Mesenchymal stem cell (in vitro differentiated cells and primary cell): ENCODE data around the gene NES.

ENCODE experiments used
- DNase-seq: peaks from one replicate; pipeline ENCODE4 v3.0.0-alpha.2; 2013
- H2AFZ ChIP-seq: one replicate; pipeline ENCODE4 v1.6.1; 2013; ENCODE audit warnings: low read depth, mild to moderate bottlenecking, control low read depth, inconsistent platforms, low read length, moderate library complexity
- H2AK5ac ChIP-seq: 2 replicates; pipeline ENCODE4 v1.6.1; 2013; ENCODE audit warnings: low read length, moderate library complexity, mild to moderate bottlenecking, inconsistent platforms; ENCODE audit not compliant: severe bottlenecking
- H2BK120ac ChIP-seq: one replicate; pipeline ENCODE4 v1.6.1; 2013; ENCODE audit warnings: low read depth, mild to moderate bottlenecking, inconsistent platforms, low read length, moderate library complexity
- H2BK12ac ChIP-seq, 2 experiments: one replicate each; pipeline ENCODE4 v1.6.1; 2013; ENCODE audit warnings: inconsistent platforms in 2 of 2, low read length in 2 of 2, mild to moderate bottlenecking in 2 of 2, moderate library complexity in 2 of 2, control low read depth in 1 of 2
- H2BK15ac ChIP-seq: one replicate; pipeline ENCODE4 v1.6.1; 2013; ENCODE audit warnings: mild to moderate bottlenecking, low read depth, inconsistent platforms; ENCODE audit not compliant: poor library complexity, severe bottlenecking
- H2BK5ac ChIP-seq: 2 replicates; pipeline ENCODE4 v1.6.1; 2013; ENCODE audit warnings: low read depth, mild to moderate bottlenecking, low read length, control low read depth, inconsistent platforms; ENCODE audit not compliant: poor library complexity, severe bottlenecking
- H3K14ac ChIP-seq, 2 experiments: one replicate each; pipeline ENCODE4 v1.6.1; 2013; ENCODE audit warnings: inconsistent platforms in 2 of 2, low read length in 2 of 2, control low read depth in 1 of 2, mild to moderate bottlenecking in 1 of 2, moderate library complexity in 1 of 2
- H3K18ac ChIP-seq, 2 experiments: one replicate each; pipeline ENCODE4 v1.6.1; 2013; ENCODE audit warnings: inconsistent platforms in 2 of 2, low read length in 2 of 2, control low read depth in 1 of 2, low read depth in 1 of 2, mild to moderate bottlenecking in 1 of 2
- H3K23ac ChIP-seq, 2 experiments: one replicate each; pipeline ENCODE4 v1.6.1; 2013; ENCODE audit warnings: inconsistent platforms in 2 of 2, low read length in 2 of 2, mild to moderate bottlenecking in 2 of 2, moderate library complexity in 2 of 2, control low read depth in 1 of 2
- H3K27ac ChIP-seq: 2 replicates; pipeline ENCODE4 v1.5.1; 2013; ENCODE audit warnings: mild to moderate bottlenecking, moderate library complexity, low read length, control low read depth, inconsistent platforms; ENCODE audit not compliant: poor library complexity, severe bottlenecking
- H3K27me3 ChIP-seq, 2 experiments: 2 replicates each; pipeline versions ENCODE4 v1.6.1 to v1.7.0; 2013; ENCODE audit warnings: low read length in 2 of 2, mild to moderate bottlenecking in 2 of 2, moderate library complexity in 2 of 2, control low read depth in 1 of 2, inconsistent platforms in 1 of 2; ENCODE audit not compliant: control insufficient read depth in 1 of 2, insufficient read depth in 1 of 2
- H3K36me3 ChIP-seq, 2 experiments: 2 replicates each; pipeline versions ENCODE4 v1.6.1 to v1.7.0; 2013; ENCODE audit warnings: low read length in 2 of 2, control low read depth in 1 of 2, inconsistent platforms in 1 of 2, low read depth in 1 of 2, mild to moderate bottlenecking in 1 of 2; ENCODE audit not compliant: insufficient read depth in 2 of 2, control insufficient read depth in 1 of 2
- H3K4ac ChIP-seq, 2 experiments: one replicate each; pipeline ENCODE4 v1.6.1; 2013; ENCODE audit warnings: inconsistent platforms in 2 of 2, low read length in 2 of 2, mild to moderate bottlenecking in 2 of 2, moderate library complexity in 2 of 2, control low read depth in 1 of 2, low read depth in 1 of 2
- H3K4me1 ChIP-seq: 2 replicates; pipeline ENCODE4 v1.6.1; 2013; ENCODE audit warnings: low read depth, low read length, control low read depth; ENCODE audit not compliant: control insufficient read depth, insufficient read depth
- H3K4me2 ChIP-seq: 2 replicates; pipeline ENCODE4 v1.6.1; 2013; ENCODE audit warnings: low read length, mild to moderate bottlenecking, inconsistent platforms; ENCODE audit not compliant: poor library complexity, severe bottlenecking
- H3K4me3 ChIP-seq, 2 experiments: 2 replicates each; pipeline versions ENCODE4 v1.5.1 to v1.7.0; 2013; ENCODE audit warnings: low read length in 2 of 2, mild to moderate bottlenecking in 2 of 2, control low read depth in 1 of 2, low read depth in 1 of 2; ENCODE audit not compliant: insufficient read depth in 1 of 2
- H3K79me1 ChIP-seq: replicated peaks from 2 replicates; pipeline ENCODE4 v1.6.1; 2013; ENCODE audit warnings: mild to moderate bottlenecking, control low read depth, low read length, inconsistent platforms; ENCODE audit not compliant: poor library complexity, severe bottlenecking
- H3K9ac ChIP-seq: 2 replicates; pipeline ENCODE4 v1.7.0; 2013; ENCODE audit warnings: mild to moderate bottlenecking, low read length, moderate library complexity
- H3K9me3 ChIP-seq: 2 replicates; pipeline ENCODE4 v1.7.0; 2013; ENCODE audit warnings: mild to moderate bottlenecking, low read length; ENCODE audit not compliant: control insufficient read depth
- H4K8ac ChIP-seq: one replicate; pipeline ENCODE4 v1.6.1; 2013; ENCODE audit warnings: inconsistent platforms, mild to moderate bottlenecking, low read length, moderate library complexity
- H4K91ac ChIP-seq: one replicate; pipeline ENCODE4 v1.6.1; 2013; ENCODE audit warnings: mild to moderate bottlenecking, low read length, inconsistent platforms
- WGBS: methylation state at CpG from one replicate; pipeline ENCODE4 v1.1.7; 2013; ENCODE audit warnings: mixed read lengths; 5-methylcytosine and 5-hydroxymethylcytosine counted together

Gene NES

DNA sequence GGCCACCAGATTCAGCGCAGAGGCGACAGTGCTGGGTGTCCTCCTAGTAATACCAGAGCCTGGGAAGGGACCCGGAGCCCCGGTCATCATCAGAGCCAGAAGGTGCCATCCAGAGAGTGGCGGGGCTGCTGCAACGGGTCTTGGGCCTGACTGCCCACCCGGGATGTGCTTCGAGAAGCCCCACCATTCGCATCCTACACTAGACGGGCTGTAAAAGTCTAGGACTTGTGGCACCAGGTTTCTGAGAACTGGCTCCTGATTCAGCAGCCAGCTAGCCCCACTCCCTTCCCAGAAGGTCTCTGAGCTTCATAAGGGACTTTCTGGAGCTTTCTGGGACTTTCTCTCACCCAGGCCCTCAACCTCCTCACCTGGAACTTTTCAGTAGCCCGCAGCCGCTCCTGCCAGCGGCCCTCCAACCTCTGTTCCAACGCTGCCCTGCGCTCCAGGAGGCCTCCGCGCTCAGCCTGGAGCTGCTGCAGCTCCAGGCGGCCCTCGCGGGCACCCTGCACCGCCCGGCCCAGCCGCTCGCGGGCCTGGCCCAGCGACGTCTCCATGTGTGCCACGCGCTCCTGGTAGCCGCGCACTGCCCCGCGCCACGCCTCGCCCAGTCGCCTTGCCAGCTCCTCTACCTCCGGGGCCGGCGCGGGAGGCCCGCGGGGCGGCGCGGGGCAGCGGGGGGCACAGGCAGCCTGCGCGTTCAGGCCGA is 940 bp downstream of the NES start:
- H3K36me3 ChIP-seq = peaks cover 25 to 28% of the 10 kb centered on the region in 2 experiments
- peaks cover 43% of the 10 kb centered on the region for H3K4me1 ChIP-seq
- peak overlapping the region; percentile 35 for H3K27ac ChIP-seq
- peaks cover 13% of the 10 kb centered on the region for H3K79me1 ChIP-seq
- H4K91ac ChIP-seq = peak overlapping the region; percentile 88
- H3K9ac ChIP-seq = peak overlapping the region; percentile 76
- H2AK5ac ChIP-seq = no peak overlapping the region
- H3K18ac ChIP-seq = peak overlapping the region; percentile 88 to 99
- peak overlapping the region in 1 of 2 experiments; percentile 43 for H2BK12ac ChIP-seq
- peak; percentile 51 for DNase-seq
- peak overlapping the region; percentile 81 for H2BK120ac ChIP-seq
- peaks cover 0 to 18% of the 10 kb centered on the region in 2 experiments for H3K27me3 ChIP-seq
- peak overlapping the region in 1 of 2 experiments; percentile 82 for H3K14ac ChIP-seq
- under 1% methylated on average over 42 of the region's 49 CpGs for WGBS
- H3K23ac ChIP-seq = peak overlapping the region in 1 of 2 experiments; percentile 99
- no peaks in the 10 kb centered on the region for H3K9me3 ChIP-seq
- H2BK15ac ChIP-seq = peak overlapping the region; percentile 82
- peak overlapping the region; percentile 72 for H4K8ac ChIP-seq
- peak overlapping the region; percentile 79 for H3K4me2 ChIP-seq
- H2AFZ ChIP-seq = peak overlapping the region; percentile 33
- peak overlapping the region; percentile 84 to 97 for H3K4ac ChIP-seq
- no peak overlapping the region for H2BK5ac ChIP-seq
- H3K4me3 ChIP-seq = peak overlapping the region; percentile 62 to 74

DNA sequence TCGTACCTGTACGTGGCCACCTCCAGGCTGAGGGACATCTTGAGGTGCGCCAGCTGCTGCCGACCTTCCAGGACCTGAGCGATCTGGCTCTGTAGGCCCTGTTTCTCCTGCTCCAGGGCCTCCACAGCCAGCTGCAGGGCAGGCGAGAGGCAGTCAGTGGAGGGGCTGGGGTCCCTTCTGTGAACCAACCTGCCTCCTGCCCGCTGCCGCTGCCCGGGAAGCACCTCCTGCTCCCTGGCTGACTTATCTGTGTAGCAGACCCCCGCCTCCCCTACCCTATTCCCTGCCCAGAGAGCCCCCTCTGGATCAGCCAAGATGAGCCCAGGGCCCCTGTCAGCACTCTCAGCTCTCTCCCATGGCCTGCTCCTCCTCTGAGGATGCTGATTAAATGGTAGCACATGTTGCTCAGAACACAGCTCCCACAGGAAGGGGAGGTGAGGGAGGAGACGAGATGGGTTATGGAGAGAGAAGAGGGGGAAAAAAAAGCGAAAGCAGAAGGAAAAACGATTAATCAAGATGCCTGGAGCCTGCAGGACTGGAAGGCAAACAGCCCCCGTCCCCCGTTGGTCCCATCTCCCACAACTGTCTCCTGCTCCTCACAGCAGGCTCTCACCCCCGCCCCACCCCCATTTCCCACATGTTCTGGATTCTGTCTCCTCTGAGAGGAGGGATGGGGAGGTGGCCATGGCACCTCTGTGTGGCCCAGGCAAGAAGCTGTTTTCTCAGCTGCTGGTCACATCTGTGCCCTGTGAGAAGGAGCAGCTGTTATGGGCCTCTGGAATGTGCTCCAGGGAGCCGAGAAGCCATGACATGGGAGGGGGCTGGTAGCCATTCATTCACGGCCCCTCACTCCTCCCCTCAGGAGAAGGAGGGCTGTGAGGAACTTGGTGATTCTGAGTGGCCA is 1.7 kb downstream of the NES start:
- peak overlapping the region; percentile 88 to 99 for H3K18ac ChIP-seq
- H2BK120ac ChIP-seq = peak overlapping the region; percentile 81
- H2BK5ac ChIP-seq = no peak overlapping the region
- no peak overlapping the region for H2BK15ac ChIP-seq
- H3K4me2 ChIP-seq = peak overlapping the region; percentile 79
- WGBS = 73% methylated on average over 10 of the region's 18 CpGs
- H3K4me3 ChIP-seq = peak overlapping the region; percentile 62 to 74
- peaks cover 32 to 33% of the 10 kb centered on the region in 2 experiments for H3K36me3 ChIP-seq
- H3K27ac ChIP-seq = peak overlapping the region; percentile 35
- H3K14ac ChIP-seq = peak overlapping the region in 1 of 2 experiments; percentile 82
- DNase-seq = peak; percentile 62
- H3K4me1 ChIP-seq = peaks cover 45% of the 10 kb centered on the region
- H2AFZ ChIP-seq = no peak overlapping the region
- H2BK12ac ChIP-seq = peak overlapping the region in 1 of 2 experiments; percentile 27
- peak overlapping the region; percentile 10 for H4K8ac ChIP-seq
- peak overlapping the region in 1 of 2 experiments; percentile 73 for H3K23ac ChIP-seq
- H3K79me1 ChIP-seq = peaks cover 13% of the 10 kb centered on the region
- H3K4ac ChIP-seq = peak overlapping the region; percentile 38 to 97
- H3K9ac ChIP-seq = peak overlapping the region; percentile 76
- peak overlapping the region; percentile 10 for H2AK5ac ChIP-seq
- peaks cover 0 to 14% of the 10 kb centered on the region in 2 experiments for H3K27me3 ChIP-seq
- H4K91ac ChIP-seq = peak overlapping the region; percentile 3
- no peaks in the 10 kb centered on the region for H3K9me3 ChIP-seq

DNA sequence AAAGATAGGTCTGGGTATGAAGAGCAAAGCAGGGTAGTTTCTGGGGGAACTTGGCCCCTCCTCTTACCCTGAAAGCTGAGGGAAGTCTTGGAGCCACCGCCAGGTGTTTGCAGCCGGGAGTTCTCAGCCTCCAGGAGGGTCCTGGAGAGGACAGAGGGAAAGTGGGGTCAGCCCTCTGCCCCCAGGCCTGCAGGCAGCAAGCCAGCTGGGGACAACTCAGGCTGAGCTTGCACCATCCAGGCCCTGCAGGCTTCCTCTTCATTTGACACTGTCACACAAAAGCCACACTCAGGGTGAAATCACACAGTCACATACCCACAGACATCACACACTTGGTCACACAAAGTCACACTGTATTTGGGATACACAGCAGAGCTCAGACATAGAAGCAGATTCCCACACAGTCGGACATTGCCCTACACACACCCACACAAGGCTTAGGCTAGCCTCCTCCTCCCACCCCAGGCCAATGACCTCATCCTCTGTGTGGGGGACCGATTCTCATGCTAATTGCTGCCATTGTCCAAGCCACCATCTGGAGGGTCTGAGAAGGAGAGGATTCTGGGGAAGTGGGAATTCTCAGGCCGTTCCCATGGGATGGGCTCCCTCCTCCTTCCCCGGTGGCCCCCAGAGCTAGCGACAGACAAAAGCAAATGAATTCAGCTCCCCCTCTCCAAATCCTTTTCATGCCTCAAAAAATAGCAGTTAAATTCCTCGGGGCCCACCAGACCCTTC is 3.7 kb downstream of the NES start:
- H2BK5ac ChIP-seq = no peak overlapping the region
- DNase-seq = peak; percentile 63
- peaks cover 51% of the 10 kb centered on the region for H3K4me1 ChIP-seq
- H2BK12ac ChIP-seq = peak overlapping the region in 1 of 2 experiments; percentile 23
- no peak overlapping the region for H2AK5ac ChIP-seq
- peaks cover 13% of the 10 kb centered on the region for H3K79me1 ChIP-seq
- H3K9ac ChIP-seq = no peak overlapping the region
- H3K36me3 ChIP-seq = peaks cover 32 to 49% of the 10 kb centered on the region in 2 experiments
- H4K91ac ChIP-seq = no peak overlapping the region
- no peak overlapping the region for H2BK120ac ChIP-seq
- no peak overlapping the region for H2AFZ ChIP-seq
- H3K23ac ChIP-seq = no peak overlapping the region
- peak overlapping the region in 1 of 2 experiments; percentile 86 for H3K14ac ChIP-seq
- peak overlapping the region in 1 of 2 experiments; percentile 51 for H3K18ac ChIP-seq
- H4K8ac ChIP-seq = no peak overlapping the region
- H3K27ac ChIP-seq = no peak overlapping the region
- peak overlapping the region in 1 of 2 experiments; percentile 29 for H3K4ac ChIP-seq
- peak overlapping the region; percentile 82 for H2BK15ac ChIP-seq
- no peak overlapping the region for H3K4me3 ChIP-seq
- no peak overlapping the region for H3K4me2 ChIP-seq
- peaks cover 0 to 1% of the 10 kb centered on the region in 2 experiments for H3K27me3 ChIP-seq
- H3K9me3 ChIP-seq = no peaks in the 10 kb centered on the region
- WGBS = 47% methylated on average over 8 of the region's 8 CpGs
